ENCODE results near the gene AHRR. TPM values are rescaled to one million over a fixed set of nuclear protein-coding genes. Genes with fewer than 3 reads are reported as not detected.

Gene AHRR
- total and polyA plus RNA-seq, 2 experiments from 2014 or later = 0.27 to 1.8 TPM

DNA sequence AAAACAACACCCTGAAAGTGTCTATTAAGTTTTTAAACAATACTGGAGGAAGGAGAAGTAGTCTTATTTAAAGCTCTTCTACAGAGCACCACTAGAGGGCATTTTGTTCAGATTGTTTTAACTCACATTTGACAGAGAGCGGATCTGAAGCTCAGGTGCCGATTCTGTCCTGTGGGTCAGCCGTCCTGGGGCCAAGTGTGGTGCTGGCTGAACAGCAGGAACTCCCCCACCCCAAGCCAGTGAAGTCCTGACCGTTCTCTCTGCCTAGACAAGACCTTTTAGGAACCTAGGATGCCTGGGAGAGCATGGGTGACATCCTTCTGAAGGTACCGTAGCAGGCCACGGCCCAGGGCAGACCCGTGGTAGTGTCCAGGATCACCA, 125.4 kb downstream of the AHRR start:
- H3K4me1 ChIP-seq (ENCODE audit: insufficient read depth) = peaks cover 6% of the 10 kb centered on the region; the same call in 1 of the 2 replicates
- H3K27me3 ChIP-seq (ENCODE audit: insufficient read depth) = no peaks in the 10 kb centered on the region
- ATAC-seq (peak; percentile 20; the same call in 2 of the 3 replicates), DNase-seq (ENCODE audit: low spot score) (peak; percentile 76)
- H3K79me2 ChIP-seq (replicated peaks; ENCODE audit: insufficient read depth) = peaks cover 24% of the 10 kb centered on the region
- Mint-ChIP-seq H3K4me1 (peaks cover 3% of the 10 kb centered on the region; the same call in 2 of the 3 replicates), H3K9me3 (peaks cover 3% of the 10 kb centered on the region; the same call in 1 of the 3 replicates), H3K4me3 (no peak overlapping the region), H3K27ac (no peak overlapping the region), H3K27me3 (ENCODE audit: insufficient read depth, low read depth, poor library complexity) (peaks cover 13% of the 10 kb centered on the region), H3K36me3 (ENCODE audit: low read depth) (peaks cover 42% of the 10 kb centered on the region)
- H3K36me3 ChIP-seq (ENCODE audit: insufficient read depth) = peaks cover 20% of the 10 kb centered on the region
- no peak overlapping the region for H3K27ac ChIP-seq (ENCODE audit: low read depth)
- H3K4me3 ChIP-seq = no peak overlapping the region
- no peak overlapping the region for H3K4me2 ChIP-seq
- H3F3A ChIP-seq (replicated peaks; ENCODE audit: low read depth) = no peaks in the 10 kb centered on the region
- TF ChIP-seq REST (IDR thresholded peaks at IDR 0.05; ENCODE audit: unreplicated experiment) (no peak), CTCF (conservative IDR thresholded peaks at IDR 0.05; ENCODE audit: low read depth in 2 of 2) (peak; percentile 49 to 64), ZNF114 (CRISPR knock-in tag; IDR thresholded peaks at IDR 0.05) (no peak), JUNB (IDR thresholded peaks at IDR 0.05; ENCODE audit: unreplicated experiment) (no peak)
- H2AFZ ChIP-seq = no peak overlapping the region
- H4K20me1 ChIP-seq (replicated peaks; ENCODE audit: insufficient read depth) = peaks cover 7% of the 10 kb centered on the region
- no peaks in the 10 kb centered on the region for H3K9me2 ChIP-seq (ENCODE audit: insufficient read depth)

DNA sequence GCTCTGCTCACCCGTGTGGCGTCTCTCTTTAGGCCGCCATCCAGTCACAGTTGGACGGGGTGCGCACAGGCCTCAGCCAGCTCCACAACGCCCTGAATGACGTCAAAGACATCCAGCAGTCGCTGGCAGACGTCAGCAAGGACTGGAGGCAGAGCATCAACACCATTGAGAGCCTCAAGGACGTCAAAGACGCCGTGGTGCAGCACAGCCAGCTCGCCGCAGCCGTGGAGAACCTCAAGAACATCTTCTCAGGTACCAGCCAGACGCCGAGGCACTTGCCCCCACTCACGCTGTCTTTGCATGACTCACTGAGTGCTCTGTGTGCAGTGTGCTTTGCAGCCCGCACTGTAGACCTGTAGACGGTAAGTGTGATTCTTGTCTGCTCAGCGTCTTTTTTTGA, 126.0 kb downstream of the AHRR start:
- Histone ChIP-seq H3K4me3 (no peak overlapping the region), H3K27ac (ENCODE audit: low read depth) (no peak overlapping the region), H2AFZ (no peak overlapping the region), H4K20me1 (replicated peaks; ENCODE audit: insufficient read depth) (peaks cover 7% of the 10 kb centered on the region), H3K4me1 (ENCODE audit: insufficient read depth) (peaks cover under 1% of the 10 kb centered on the region; the same call in 1 of the 2 replicates), H3K4me2 (no peak overlapping the region), H3K79me2 (replicated peaks; ENCODE audit: insufficient read depth) (peaks cover 28% of the 10 kb centered on the region), H3K36me3 (ENCODE audit: insufficient read depth) (peaks cover 20% of the 10 kb centered on the region), H3K27me3 (ENCODE audit: insufficient read depth) (no peaks in the 10 kb centered on the region), H3F3A (replicated peaks; ENCODE audit: low read depth) (no peaks in the 10 kb centered on the region), H3K9me2 (ENCODE audit: insufficient read depth) (no peaks in the 10 kb centered on the region)
- Mint-ChIP-seq H3K4me1 (peaks cover 3% of the 10 kb centered on the region; the same call in 2 of the 3 replicates), H3K4me3 (no peak overlapping the region), H3K36me3 (ENCODE audit: low read depth) (peaks cover 48% of the 10 kb centered on the region), H3K27me3 (ENCODE audit: insufficient read depth, low read depth, poor library complexity) (peaks cover 9% of the 10 kb centered on the region), H3K9me3 (peaks cover 3% of the 10 kb centered on the region; the same call in 1 of the 3 replicates), H3K27ac (no peak overlapping the region)
- DNase-seq (ENCODE audit: low spot score) (no peak), ATAC-seq (no peak)
- TF ChIP-seq CREB1 (CRISPR knock-in tag; IDR thresholded peaks at IDR 0.05; ENCODE audit: low read depth) = no peak
- TF ChIP-seq POLR2AphosphoS5 (IDR thresholded peaks at IDR 0.05; ENCODE audit: low read depth) = no peak
- no peak for TF ChIP-seq JUNB (IDR thresholded peaks at IDR 0.05; ENCODE audit: unreplicated experiment)
- TF ChIP-seq ZNF331 (CRISPR knock-in tag; IDR thresholded peaks at IDR 0.05; ENCODE audit: low read depth) = no peak
- TF ChIP-seq ZNF114 (CRISPR knock-in tag; IDR thresholded peaks at IDR 0.05) = no peak
